ENCODE measurements around the gene SNCB.
A peak's percentile ranks its signal among the peaks of the same experiment; 100 is the strongest.

SNCB gene

GRCh38 chr5:176629853-176630680, at the start of gene SNCB, which contains the start of gene EIF4E1B:
Gene SNCB (minus strand): TSS chr5:176630534. CDS start chr5:176629654, 880 bp downstream.
Gene EIF4E1B (plus strand): TSS chr5:176630675. CDS start chr5:176642788, 12,113 bp downstream.
- peak in 1 of 2 donors; percentile 21 for DNase-seq (ENCODE audit: low read depth in 1 of 2, low spot score in 1 of 2)

DNA sequence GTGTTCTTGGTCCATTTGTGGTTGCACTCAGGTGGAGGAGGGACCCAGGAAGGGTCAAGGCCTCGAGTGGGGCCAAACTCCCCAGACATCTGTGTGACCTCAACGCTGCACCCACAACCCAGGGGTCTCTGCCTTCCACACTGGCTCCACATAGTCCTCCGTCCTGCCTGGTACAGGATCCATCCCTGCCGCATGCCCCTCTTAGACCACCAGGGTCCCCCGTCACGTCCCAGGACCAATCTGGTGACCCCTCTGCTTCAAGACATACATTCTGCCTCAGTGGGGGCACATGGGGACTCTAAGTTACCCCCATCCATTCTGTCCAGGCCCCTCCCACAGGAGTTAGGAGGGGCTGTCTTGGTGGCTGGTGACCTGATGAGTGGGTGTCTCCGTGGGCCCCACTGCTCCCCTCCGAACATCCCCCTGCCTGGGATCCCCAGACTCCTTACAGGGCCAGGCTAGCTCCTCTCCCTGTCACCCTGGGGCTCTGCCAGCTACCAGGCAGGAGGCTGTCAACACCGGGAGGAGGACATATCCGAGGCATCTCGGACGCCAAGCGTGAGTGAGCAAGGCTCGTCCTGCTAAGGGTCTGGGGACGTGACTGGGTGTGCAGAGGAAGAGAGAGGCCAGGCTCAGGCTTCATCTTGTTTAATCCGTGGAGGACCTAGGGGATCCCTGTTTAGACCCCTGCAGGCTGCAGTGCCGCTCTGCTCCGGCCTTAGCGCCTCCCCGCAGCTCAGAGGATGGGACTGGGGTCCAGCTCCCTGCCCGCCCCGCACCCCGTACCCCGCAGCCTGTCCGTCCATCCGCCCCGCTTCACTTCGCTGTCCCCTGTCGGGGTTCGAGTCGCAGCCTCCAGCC, 49.3 kb upstream of the SNCB start:
- DNase-seq (ENCODE audit: low read depth in 1 of 2, low spot score in 1 of 2): no peak

GRCh38 chr5:176678584-176678983, 48.2 kb upstream of the SNCB start:
- no peak for DNase-seq (ENCODE audit: low read depth in 1 of 2, low spot score in 1 of 2)

DNA sequence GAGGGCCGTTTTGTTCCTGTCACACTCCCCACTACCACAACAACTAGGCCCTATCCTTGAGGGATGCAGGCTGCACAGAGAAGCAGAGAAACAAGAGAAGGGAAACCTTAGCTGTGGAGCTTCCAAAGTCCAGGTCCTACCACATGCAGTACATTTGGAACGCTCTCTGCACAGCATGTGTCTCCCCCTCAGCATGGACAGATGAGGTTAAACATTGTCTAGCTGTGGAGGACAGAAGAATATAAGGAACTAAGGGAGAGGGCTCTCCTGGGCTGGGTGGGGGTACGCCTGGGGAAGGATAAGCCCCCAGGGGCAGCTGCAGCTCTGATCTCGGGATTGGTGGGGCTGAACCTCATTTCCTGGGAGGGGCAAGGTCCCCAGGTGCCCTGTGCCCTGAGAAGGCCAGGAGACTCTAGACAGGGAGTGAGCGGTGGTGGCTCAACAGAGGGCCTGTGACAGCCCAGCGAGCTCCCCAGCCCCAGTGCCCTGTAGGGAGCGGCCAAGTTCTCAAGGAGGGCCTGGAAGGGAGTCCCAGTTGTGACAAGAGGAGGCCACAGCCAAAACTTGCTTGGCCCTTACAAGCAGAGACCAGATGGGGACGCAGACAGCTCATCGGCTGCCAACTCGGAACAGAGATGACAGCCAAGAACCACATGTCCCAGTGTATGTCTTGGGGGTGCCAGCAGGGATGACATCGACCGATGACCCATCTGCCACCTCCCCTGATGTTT, 47.0 kb upstream of the SNCB start:
- no peak for DNase-seq (ENCODE audit: low read depth in 1 of 2, low spot score in 1 of 2)

GRCh38 chr5:176676361-176676824, 46.1 kb upstream of the SNCB start:
- DNase-seq (ENCODE audit: low read depth in 1 of 2, low spot score in 1 of 2): no peak

- DNase-seq (ENCODE audit: low read depth in 1 of 2, low spot score in 1 of 2): no peak
These were observed 45.5 kb upstream of the SNCB start for GRCh38 chr5:176675676-176676360.

DNA sequence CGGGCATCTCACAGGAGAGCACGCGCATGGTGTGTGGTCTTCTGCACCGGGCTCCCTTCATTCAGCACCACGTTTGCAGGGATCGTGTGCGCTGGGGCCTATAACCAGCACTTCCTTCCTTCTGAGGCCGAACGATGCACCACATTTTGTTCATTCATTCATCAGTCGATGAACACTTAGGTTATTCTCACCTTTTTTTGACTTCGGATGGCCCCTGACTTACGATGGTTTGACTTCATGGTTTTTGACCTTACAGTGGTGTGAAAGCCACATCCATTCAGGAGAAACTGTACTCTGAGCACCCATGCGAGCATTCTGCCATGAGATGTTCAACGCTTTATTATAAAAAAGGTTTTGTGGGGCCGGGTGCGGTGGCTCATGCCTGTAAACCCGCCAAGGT, 44.5 kb upstream of the SNCB start:
- no peak for DNase-seq (ENCODE audit: low read depth in 1 of 2, low spot score in 1 of 2)

GRCh38 chr5:176673651-176674583, 43.6 kb upstream of the SNCB start:
- no peak for DNase-seq (ENCODE audit: low read depth in 1 of 2, low spot score in 1 of 2)

GRCh38 chr5:176671890-176672747, 41.8 kb upstream of the SNCB start:
- no peak for DNase-seq (ENCODE audit: low read depth in 1 of 2, low spot score in 1 of 2)

GRCh38 chr5:176671399-176671798, 41.1 kb upstream of the SNCB start:
- no peak for DNase-seq (ENCODE audit: low read depth in 1 of 2, low spot score in 1 of 2)

- no peak for DNase-seq (ENCODE audit: low read depth in 1 of 2, low spot score in 1 of 2)
These were observed 40.1 kb upstream of the SNCB start for GRCh38 chr5:176670449-176670848.

DNA sequence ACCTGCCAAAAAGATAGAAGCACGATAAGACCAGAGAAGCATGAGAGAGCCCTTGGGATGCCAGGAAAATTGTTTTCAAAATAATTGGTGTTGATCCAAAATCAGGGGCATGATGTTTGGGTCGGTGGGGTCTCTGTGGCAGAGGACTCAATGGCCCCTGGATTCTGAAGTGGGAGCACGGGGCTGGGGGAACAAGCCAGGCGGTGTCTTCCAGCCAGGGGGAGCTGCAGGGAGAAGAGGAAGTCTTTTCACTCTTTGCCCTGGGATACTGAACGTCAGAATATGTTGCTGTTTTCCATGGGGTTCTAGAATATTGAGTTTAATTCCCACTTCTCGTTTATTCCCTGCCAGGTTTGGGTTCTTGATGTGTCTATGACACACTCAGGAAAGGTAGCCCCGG, 37.3 kb upstream of the SNCB start:
- no peak for DNase-seq (ENCODE audit: low read depth in 1 of 2, low spot score in 1 of 2)

- DNase-seq (ENCODE audit: low read depth in 1 of 2, low spot score in 1 of 2): no peak
These were observed 35.2 kb upstream of the SNCB start for GRCh38 chr5:176665517-176665916.

GRCh38 chr5:176664886-176665285, 34.6 kb upstream of the SNCB start:
- DNase-seq (ENCODE audit: low read depth in 1 of 2, low spot score in 1 of 2): no peak

DNA sequence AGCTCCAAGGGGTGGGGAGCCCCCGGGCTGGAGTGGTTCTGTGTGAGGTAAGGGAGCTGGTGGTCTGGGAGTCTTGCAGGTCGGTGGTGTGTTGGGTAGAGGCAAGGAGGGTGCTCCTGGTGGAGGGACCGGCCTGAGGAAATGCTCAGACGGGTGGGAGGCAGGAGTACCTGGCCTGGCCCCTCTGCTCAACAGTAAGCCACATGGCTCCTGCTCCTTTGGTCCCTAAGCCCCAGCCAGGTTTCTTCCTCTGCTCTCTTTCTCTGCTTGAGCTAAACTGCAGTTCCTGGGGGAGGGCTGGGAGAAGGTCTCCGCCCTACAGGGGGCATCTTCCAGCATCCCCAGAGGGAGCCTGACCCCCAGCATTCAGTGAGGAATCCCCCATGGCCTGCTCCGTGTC, 34.1 kb upstream of the SNCB start:
- no peak for DNase-seq (ENCODE audit: low read depth in 1 of 2, low spot score in 1 of 2)

DNA sequence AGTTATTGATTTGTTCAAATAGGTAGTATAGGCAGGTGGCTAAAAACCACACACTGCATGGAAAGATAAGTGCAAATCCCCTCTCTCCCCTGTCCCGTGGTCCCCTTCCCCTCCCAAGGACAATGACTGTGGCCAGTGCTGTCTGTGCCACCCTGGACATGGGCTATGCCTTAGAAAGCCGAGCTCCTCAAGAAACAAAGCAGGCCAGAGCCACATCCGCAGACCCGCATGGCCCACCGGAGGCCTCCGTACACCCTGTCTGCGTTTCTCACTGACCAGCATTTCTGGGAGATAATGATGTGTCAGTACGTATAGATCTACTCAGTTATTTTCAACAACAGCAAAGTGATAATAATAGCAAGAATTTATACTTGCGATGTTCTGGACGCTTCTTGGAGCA, 33.2 kb upstream of the SNCB start:
- DNase-seq (ENCODE audit: low read depth in 1 of 2, low spot score in 1 of 2): no peak

- DNase-seq (ENCODE audit: low read depth in 1 of 2, low spot score in 1 of 2): no peak
These were observed 32.3 kb upstream of the SNCB start for GRCh38 chr5:176662371-176663333.

DNA sequence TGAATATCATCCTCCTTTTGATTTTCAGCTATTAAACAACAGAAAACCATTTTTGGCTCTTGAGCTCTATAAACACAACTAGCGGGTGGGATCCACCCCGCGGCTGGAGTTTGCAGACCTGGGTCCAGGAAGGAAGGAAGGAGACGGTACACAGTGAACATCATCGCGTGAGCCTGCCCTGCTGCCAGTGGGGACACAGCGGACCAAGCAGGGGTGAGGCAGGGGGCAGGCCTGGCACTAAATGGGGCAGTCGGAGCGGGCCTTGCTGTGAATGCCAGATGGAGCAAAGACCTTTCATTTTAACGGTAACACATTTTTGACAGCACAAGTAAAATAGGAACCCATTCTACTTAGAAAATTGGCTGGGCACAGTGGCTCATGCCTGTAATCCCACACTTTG, 31.3 kb upstream of the SNCB start:
- DNase-seq (ENCODE audit: low read depth in 1 of 2, low spot score in 1 of 2): no peak

Measured in activated T-helper 1 cell treated with anti-CD3 and anti-CD28 coated beads, Interleukin-2, amount 50 U/mL, for 16 hours (primary cell).